MG63 (cell line): Measurements from ENCODE around the gene CENPP. TPM values are rescaled to one million over a fixed set of nuclear protein-coding genes. Genes with fewer than 3 reads are reported as not detected.
"Not testable (repeated sequence)": the region's sequence is repeated elsewhere in the genome, so short reads cannot be mapped to it uniquely, and the experiment has no call there.

Experiments
- DNase-seq: peaks from one replicate; pipeline ENCODE4 v3.0.0-alpha.2; 2020
- H3K27me3 ChIP-seq: fragments of 250-450 bp; sonication (Bioruptor Pico); 2 replicates; pipeline ENCODE4 v1.5.1; 2020; ENCODE audit warnings: mild to moderate bottlenecking, moderate library complexity
- H3K36me3 ChIP-seq: fragments of 250-450 bp; sonication (Bioruptor Pico); 2 replicates; pipeline ENCODE4 v1.5.1; 2020; ENCODE audit warnings: mild to moderate bottlenecking, moderate library complexity
- H3K4me3 ChIP-seq: fragments of 250-450 bp; sonication (Bioruptor Pico); 2 replicates; pipeline ENCODE4 v1.5.1; 2020; ENCODE audit warnings: mild to moderate bottlenecking, moderate library complexity
- H3K9me3 ChIP-seq: fragments of 250-450 bp; sonication (Bioruptor Pico); 2 replicates; pipeline ENCODE4 v1.5.1; 2020; ENCODE audit warnings: mild to moderate bottlenecking, moderate library complexity
- total RNA-seq: library from RNA; depleted of rRNA; stranded (reverse); fragments of >200 nt; shearing (Covaris generic); gene quantifications from 2 replicates; pipeline ENCODE4 v1.2.3, GENCODE V29; 2014; ENCODE audit warnings: low replicate concordance

The CENPP gene
- total RNA-seq, 1 experiment from 2014 or later = 16.2 TPM

DNA sequence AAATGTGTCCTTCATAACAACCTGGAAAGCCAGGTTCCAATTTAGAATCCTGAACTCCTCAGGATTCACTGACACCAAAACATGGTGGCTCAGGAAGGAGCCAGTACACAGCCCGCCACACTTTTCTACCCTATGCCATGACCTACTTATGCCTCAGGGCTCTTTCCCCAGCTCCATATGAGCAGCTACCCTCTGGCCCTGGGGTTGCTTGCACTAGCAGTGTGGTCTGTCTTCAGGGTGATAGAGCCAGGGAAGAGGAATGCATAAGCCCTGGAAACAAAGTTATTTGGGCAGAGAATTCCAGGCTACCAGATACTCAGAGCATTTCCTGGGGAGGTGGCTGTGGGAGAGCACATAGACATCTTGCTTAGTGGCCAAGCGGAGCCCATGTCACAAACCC is 225.0 kb downstream of the CENPP start:
- no peak for DNase-seq
- no peaks in the 10 kb centered on the region for H3K27me3 ChIP-seq
- H3K4me3 ChIP-seq = no peak overlapping the region
- no peaks in the 10 kb centered on the region for H3K9me3 ChIP-seq
- no peaks in the 10 kb centered on the region for H3K36me3 ChIP-seq

- Histone ChIP-seq H3K36me3 (no peaks in the 10 kb centered on the region), H3K9me3 (no peaks in the 10 kb centered on the region), H3K27me3 (no peaks in the 10 kb centered on the region), H3K4me3 (no peak overlapping the region)
- no peak for DNase-seq
Observed at GRCh38 chr9:92558612-92559374, 233.0 kb downstream of the CENPP start.

- no peak for DNase-seq
- Histone ChIP-seq H3K9me3 (no peaks in the 10 kb centered on the region), H3K36me3 (no peaks in the 10 kb centered on the region), H3K27me3 (no peaks in the 10 kb centered on the region), H3K4me3 (no peak overlapping the region)
Observed at GRCh38 chr9:92561374-92562330, 235.9 kb downstream of the CENPP start.

GRCh38 chr9:92562461-92562967 is 236.8 kb downstream of the CENPP start:
- DNase-seq = no peak
- Histone ChIP-seq H3K9me3 (no peaks in the 10 kb centered on the region), H3K27me3 (no peaks in the 10 kb centered on the region), H3K4me3 (no peak overlapping the region), H3K36me3 (no peaks in the 10 kb centered on the region)

DNA sequence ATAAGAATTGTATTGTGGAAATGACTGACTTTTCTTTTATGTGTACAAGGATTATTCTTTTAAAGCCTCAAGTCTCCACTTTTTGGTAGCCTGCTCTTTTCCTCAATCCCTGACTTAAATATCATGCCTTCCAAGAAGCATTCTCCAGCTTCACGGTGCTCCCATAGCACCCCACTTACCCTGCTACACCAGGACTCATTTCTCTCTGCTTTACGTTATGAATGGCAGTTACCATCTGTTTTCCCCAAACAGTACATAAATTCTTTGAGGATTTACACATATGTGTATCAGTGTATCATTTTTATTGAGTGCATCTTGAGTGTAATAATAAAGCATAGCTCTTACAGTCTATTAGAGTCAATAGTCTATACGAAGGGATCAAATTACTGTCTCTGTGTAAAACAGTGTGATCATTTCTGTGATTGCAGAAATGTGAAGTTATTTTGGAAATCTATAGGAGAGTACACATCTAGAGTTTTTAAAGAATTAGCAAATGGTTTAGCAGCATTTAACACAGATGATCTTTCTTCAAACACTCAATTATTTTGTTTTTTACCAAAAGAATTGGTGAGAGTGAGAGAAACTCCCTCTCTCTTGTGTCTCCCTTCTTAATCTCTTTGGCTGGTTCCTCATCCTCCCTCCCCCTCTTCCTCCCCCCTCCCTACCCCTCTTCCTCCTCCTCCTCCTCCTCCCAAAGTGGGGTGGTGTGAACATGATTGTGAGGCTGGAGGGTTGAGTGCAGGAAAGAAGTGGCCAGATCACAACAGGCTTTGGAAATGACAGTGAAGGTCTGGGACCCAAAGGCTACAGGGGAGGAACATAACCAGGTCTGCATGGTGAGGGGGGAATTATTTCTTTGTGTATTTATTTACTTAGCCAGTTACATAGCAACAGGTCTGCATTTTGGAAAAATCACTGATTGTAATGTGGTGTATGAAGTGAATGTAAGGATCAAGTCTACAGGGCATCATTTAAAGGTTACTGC is 237.7 kb downstream of the CENPP start:
- no peaks in the 10 kb centered on the region for H3K27me3 ChIP-seq
- no peak overlapping the region for H3K4me3 ChIP-seq
- DNase-seq = no peak
- 0 out of 2 replicates have a peak, but pooled peaks cover 2% of the 10 kb centered on the region for H3K9me3 ChIP-seq
- H3K36me3 ChIP-seq = no peaks in the 10 kb centered on the region

DNA sequence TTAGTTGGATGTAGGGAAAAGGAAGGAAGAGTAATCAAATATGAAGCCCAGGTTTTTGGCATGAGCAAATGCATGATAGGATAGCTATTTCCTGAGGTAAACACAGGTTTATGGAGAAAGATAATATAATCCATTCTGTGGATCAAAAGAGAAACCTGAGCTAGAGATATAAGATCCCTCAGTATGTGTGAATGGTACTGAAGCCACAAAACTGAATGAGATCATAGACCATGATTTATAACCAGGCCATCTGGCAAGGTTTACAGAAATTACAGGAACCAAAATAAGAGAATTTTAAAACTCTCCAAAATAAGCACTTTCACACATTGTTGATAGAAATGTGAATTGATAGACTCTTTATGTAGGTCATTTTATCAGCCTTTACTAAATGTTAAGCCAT is 238.8 kb downstream of the CENPP start:
- DNase-seq = no peak
- Histone ChIP-seq H3K4me3 (no peak overlapping the region), H3K36me3 (no peaks in the 10 kb centered on the region), H3K27me3 (no peaks in the 10 kb centered on the region), H3K9me3 (0 out of 2 replicates have a peak, but pooled peaks cover 2% of the 10 kb centered on the region)

DNA sequence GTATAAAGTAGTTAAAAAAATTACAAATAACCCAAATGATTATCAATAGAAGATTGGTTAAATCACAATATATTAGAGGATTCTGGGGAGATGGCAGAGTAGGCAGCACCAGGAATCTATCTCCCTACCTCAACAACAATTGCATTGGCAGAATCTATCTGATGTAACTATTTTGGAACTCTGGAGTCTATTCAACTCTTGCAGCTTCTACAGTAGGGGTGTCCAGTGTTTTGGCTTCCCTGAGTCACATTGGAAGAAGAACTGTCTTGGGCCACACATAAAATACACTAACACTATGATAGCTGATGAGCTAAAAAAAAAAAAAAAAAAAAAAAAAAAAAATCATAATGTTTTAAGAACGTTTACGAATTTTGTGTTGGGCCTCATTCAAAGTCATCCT is 239.2 kb downstream of the CENPP start:
- no peak for DNase-seq
- 0 out of 2 replicates have a peak, but pooled peaks cover 2% of the 10 kb centered on the region for H3K9me3 ChIP-seq
- H3K36me3 ChIP-seq = no peaks in the 10 kb centered on the region
- no peaks in the 10 kb centered on the region for H3K27me3 ChIP-seq
- H3K4me3 ChIP-seq = no peak overlapping the region

DNA sequence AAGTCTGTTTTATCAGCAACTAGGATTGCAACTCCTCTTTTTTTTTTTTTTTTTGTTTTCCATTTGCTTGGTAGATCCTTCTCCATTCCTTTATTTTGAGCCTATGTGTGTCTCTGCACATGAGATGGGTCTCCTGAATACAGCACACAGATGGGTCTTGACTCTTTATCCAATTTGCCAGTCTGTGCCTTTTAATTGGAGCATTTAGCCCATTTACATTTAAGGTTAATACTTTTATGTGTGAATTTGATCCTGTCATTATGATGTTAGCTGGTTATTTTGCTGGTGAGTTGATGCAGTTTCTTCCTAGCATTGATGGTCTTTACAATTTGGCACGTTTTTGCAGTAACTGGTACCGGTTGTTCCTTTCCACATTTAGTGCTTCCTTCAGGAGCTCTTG is 246.1 kb downstream of the CENPP start:
- not testable (repeated sequence) for H3K27me3 ChIP-seq, H3K9me3 ChIP-seq, H3K36me3 ChIP-seq, DNase-seq, H3K4me3 ChIP-seq

DNA sequence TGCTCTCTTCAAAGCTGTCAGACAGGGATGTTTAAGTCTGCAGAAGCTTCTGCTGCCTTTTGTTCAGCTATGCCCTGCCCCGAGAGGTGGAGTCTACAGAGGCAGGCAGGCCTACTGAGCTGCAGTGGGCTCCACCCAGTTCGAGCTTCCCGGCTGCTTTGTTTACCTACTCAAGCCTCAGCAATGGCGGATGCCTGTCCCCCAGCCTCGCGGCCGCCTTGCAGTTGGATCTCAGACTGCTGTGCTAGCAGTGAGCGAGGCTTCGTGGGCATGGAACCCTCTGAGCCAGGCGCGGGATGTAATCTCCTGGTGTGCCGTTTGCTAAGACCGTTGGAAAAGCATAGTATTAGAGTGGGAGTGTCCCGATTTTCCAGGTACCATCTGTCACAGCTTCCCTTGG is 247.9 kb downstream of the CENPP start:
- not testable (repeated sequence) for H3K9me3 ChIP-seq, H3K4me3 ChIP-seq, H3K36me3 ChIP-seq, DNase-seq, H3K27me3 ChIP-seq

DNA sequence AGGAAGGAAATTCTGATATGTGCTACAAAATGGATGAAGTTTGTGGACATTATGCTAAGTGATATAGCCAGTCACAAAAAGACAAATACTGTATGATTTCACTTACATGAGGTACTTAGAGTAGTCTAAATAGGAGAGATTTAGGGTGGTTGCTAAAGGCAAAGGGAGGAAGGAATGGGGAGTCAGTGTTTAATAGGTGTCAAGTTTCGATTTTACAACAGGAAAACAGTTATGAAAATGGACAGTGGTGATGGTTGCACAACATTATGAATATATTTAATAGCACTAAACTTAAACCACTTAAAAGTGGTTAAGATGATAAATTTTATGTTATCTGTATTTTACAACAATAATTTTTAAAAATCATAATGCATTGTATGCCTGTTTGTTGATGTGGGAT is 250.4 kb downstream of the CENPP start:
- Histone ChIP-seq H3K27me3 (no peaks in the 10 kb centered on the region), H3K36me3 (no peaks in the 10 kb centered on the region), H3K4me3 (no peak overlapping the region), H3K9me3 (peaks cover 2% of the 10 kb centered on the region; the same call in 1 of the 2 replicates)
- no peak for DNase-seq

DNA sequence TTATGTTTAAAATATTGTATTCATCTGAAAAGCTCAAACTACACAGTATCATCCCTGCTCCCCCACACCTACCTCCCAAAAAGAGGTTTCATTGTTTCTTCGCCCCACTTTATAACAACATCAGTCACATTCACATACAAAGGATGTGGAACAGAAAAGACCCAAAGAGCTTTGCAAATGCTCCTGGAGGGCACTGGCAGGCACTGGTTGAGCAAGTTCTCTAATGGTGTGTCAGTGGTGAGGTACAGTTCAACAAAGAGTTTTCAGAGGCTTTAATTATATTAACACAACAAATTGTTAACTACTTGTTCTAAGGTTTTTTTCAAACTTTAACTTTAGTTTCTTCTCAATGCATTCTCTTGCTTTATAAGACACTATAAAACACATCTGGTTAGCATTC is 264.2 kb downstream of the CENPP start:
- Histone ChIP-seq H3K27me3 (no peaks in the 10 kb centered on the region), H3K36me3 (no peaks in the 10 kb centered on the region), H3K9me3 (peaks cover 4% of the 10 kb centered on the region; the same call in 1 of the 2 replicates), H3K4me3 (no peak overlapping the region)
- DNase-seq = no peak

GRCh38 chr9:92590377-92590776 is 264.6 kb downstream of the CENPP start:
- DNase-seq = peak; percentile 23

GRCh38 chr9:92592537-92592936 is 266.8 kb downstream of the CENPP start:
- Histone ChIP-seq H3K9me3 (no peaks in the 10 kb centered on the region), H3K4me3 (no peak overlapping the region), H3K27me3 (no peaks in the 10 kb centered on the region), H3K36me3 (no peaks in the 10 kb centered on the region)
- DNase-seq = no peak

More at GRCh38 chr9:92590377-92590776, 264.6 kb downstream of the CENPP start:
- H3K27me3 ChIP-seq = no peaks in the 10 kb centered on the region
- H3K4me3 ChIP-seq = no peak overlapping the region
- H3K9me3 ChIP-seq = peaks cover 4% of the 10 kb centered on the region; the same call in 1 of the 2 replicates
- H3K36me3 ChIP-seq = no peaks in the 10 kb centered on the region

GRCh38 chr9:92592946-92593861 is 267.5 kb downstream of the CENPP start:
- no peak overlapping the region for H3K4me3 ChIP-seq
- no peaks in the 10 kb centered on the region for H3K27me3 ChIP-seq
- H3K9me3 ChIP-seq = no peaks in the 10 kb centered on the region
- no peaks in the 10 kb centered on the region for H3K36me3 ChIP-seq
- no peak for DNase-seq

DNA sequence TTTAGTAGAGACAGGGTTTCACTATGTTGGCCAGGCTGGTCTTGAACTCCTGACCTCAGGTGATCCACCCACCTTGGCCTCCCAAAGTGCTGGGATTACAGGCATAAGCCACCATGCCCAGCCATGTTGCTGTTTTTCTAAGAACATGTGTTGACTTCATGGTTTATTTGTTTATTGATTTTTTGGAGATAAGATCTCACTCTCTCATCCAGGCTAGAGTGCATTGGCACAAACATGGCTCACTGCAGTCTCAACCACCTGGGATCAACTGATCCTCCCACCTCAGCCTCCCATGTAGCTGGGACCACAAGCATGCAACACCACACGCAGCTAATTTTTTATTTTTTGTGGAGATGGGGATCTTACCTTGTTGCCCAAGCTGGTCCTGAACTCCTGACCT is 269.3 kb downstream of the CENPP start:
- H3K9me3 ChIP-seq, H3K27me3 ChIP-seq, DNase-seq, H3K36me3 ChIP-seq, H3K4me3 ChIP-seq: not testable (repeated sequence)
